Activated CD4-positive, alpha-beta T cell treated with anti-CD3 and anti-CD28 coated beads, Interleukin-2, amount 50 U/mL, for 16 hours (primary cell): ENCODE measurements around the gene PCDH9.

Source experiments
- DNase-seq: peaks from one replicate; pipeline ENCODE4 v3.0.0-alpha.2; 2020

PCDH9 gene

GRCh38 chr13:66703597-66703996 is 526.5 kb downstream of the PCDH9 start:
- DNase-seq = no peak

- no peak for DNase-seq
Observed at GRCh38 chr13:66700117-66700601, 530.0 kb downstream of the PCDH9 start.

- no peak for DNase-seq
Observed at GRCh38 chr13:66693656-66694055, 536.5 kb downstream of the PCDH9 start.

- DNase-seq = no peak
Observed at GRCh38 chr13:66691149-66691548, 539.0 kb downstream of the PCDH9 start.

GRCh38 chr13:66689628-66690027 is 540.5 kb downstream of the PCDH9 start:
- no peak for DNase-seq

- DNase-seq = no peak
Observed at GRCh38 chr13:66689037-66689619, 541.0 kb downstream of the PCDH9 start.

- no peak for DNase-seq
Observed at GRCh38 chr13:66681403-66681802, 548.7 kb downstream of the PCDH9 start.

- DNase-seq = no peak
Observed at GRCh38 chr13:66680031-66680430, 550.1 kb downstream of the PCDH9 start.

- no peak for DNase-seq
Observed at GRCh38 chr13:66675620-66676019, 554.5 kb downstream of the PCDH9 start.

- DNase-seq = no peak
Observed at GRCh38 chr13:66673401-66673800, 556.7 kb downstream of the PCDH9 start.

GRCh38 chr13:66665991-66666390 is 564.1 kb downstream of the PCDH9 start:
- DNase-seq = no peak

GRCh38 chr13:66663711-66664110 is 566.4 kb downstream of the PCDH9 start:
- no peak for DNase-seq

GRCh38 chr13:66663206-66663605 is 566.9 kb downstream of the PCDH9 start:
- DNase-seq = no peak

GRCh38 chr13:66661336-66661735 is 568.8 kb downstream of the PCDH9 start:
- no peak for DNase-seq

- no peak for DNase-seq
Observed at GRCh38 chr13:66660468-66660813, 569.7 kb downstream of the PCDH9 start.

- no peak for DNase-seq
Observed at GRCh38 chr13:66659701-66660467, 570.3 kb downstream of the PCDH9 start.

GRCh38 chr13:66659286-66659685 is 570.9 kb downstream of the PCDH9 start:
- no peak for DNase-seq

GRCh38 chr13:66657165-66657881 is 572.8 kb downstream of the PCDH9 start:
- DNase-seq = no peak

- no peak for DNase-seq
Observed at GRCh38 chr13:66655847-66656454, 574.2 kb downstream of the PCDH9 start.

GRCh38 chr13:66644855-66645460 is 585.2 kb downstream of the PCDH9 start:
- DNase-seq = no peak

GRCh38 chr13:66640231-66640630 is 589.9 kb downstream of the PCDH9 start:
- no peak for DNase-seq

GRCh38 chr13:66639044-66639443 is 591.1 kb downstream of the PCDH9 start:
- no peak for DNase-seq

- DNase-seq = no peak
Observed at GRCh38 chr13:66635526-66635925, 594.6 kb downstream of the PCDH9 start.
